MM.1S (cell line): Measurements from ENCODE around the gene SSBP4.

Source experiments
- EZH2 ChIP-seq: fragments of 300-600 bp; sonication (generic); optimal IDR thresholded peaks from 2 replicates; pipeline ENCODE3; 2017; ENCODE audit warnings: low read depth, mild to moderate bottlenecking, antibody characterized with exemption, low read length, mixed read lengths
- EZH2phosphoT487 ChIP-seq: fragments of 300-600 bp; sonication (generic); IDR thresholded peaks from 2 replicates; pipeline ENCODE4 v1.6.1; 2018; ENCODE audit warnings: antibody characterized with exemption, low read length
- TF ChIP-seq, protein P1 (sequence below): fragments of 300-600 bp; sonication (generic); IDR thresholded peaks from 2 replicates; pipeline ENCODE4 v1.5.1; 2016; ENCODE audit warnings: antibody characterized with exemption, low read length, mixed read lengths

GRCh38 chr19:18446811-18447359 is 27.7 kb downstream of the SSBP4 start:
- TF ChIP-seq, protein P1, sequence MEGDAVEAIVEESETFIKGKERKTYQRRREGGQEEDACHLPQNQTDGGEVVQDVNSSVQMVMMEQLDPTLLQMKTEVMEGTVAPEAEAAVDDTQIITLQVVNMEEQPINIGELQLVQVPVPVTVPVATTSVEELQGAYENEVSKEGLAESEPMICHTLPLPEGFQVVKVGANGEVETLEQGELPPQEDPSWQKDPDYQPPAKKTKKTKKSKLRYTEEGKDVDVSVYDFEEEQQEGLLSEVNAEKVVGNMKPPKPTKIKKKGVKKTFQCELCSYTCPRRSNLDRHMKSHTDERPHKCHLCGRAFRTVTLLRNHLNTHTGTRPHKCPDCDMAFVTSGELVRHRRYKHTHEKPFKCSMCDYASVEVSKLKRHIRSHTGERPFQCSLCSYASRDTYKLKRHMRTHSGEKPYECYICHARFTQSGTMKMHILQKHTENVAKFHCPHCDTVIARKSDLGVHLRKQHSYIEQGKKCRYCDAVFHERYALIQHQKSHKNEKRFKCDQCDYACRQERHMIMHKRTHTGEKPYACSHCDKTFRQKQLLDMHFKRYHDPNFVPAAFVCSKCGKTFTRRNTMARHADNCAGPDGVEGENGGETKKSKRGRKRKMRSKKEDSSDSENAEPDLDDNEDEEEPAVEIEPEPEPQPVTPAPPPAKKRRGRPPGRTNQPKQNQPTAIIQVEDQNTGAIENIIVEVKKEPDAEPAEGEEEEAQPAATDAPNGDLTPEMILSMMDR, result no peak
- no peak for TF ChIP-seq EZH2
- TF ChIP-seq EZH2phosphoT487, result no peak
